MM.1S (cell line): ENCODE measurements around the gene KNOP1.

Source experiments
- CTCF ChIP-seq: fragments of 300-600 bp; sonication (generic); IDR thresholded peaks from 2 replicates; pipeline ENCODE4 v1.5.1; 2016; ENCODE audit warnings: antibody characterized with exemption, low read length, mixed read lengths
- EZH2 ChIP-seq: fragments of 300-600 bp; sonication (generic); optimal IDR thresholded peaks from 2 replicates; pipeline ENCODE3; 2017; ENCODE audit warnings: low read depth, mild to moderate bottlenecking, antibody characterized with exemption, low read length, mixed read lengths

- TF ChIP-seq CTCF, result no peak
- TF ChIP-seq EZH2, result no peak
Observed at GRCh38 chr16:19755268-19755667, 37.2 kb upstream of the KNOP1 start.
